Cardiac atrium fibroblast (primary cell): ENCODE measurements around the gene ZNF397. TPM values are rescaled to one million over a fixed set of nuclear protein-coding genes. Genes with fewer than 3 reads are reported as not detected.

Experiments used
- total RNA-seq: library from RNA; depleted of rRNA; stranded (reverse); fragments of >200 nt; gene quantifications from 2 replicates; pipeline ENCODE4 v1.2.3, GENCODE V29; 2015

ZNF397 gene
- total RNA-seq: 10.1 and 13.0 TPM in 2 replicates

GRCh38 chr18:35240664-35241447 is at the start of gene ZNF397:
TSS of gene ZNF397 (plus strand) at chr18:35241034. CDS start at chr18:35242471, 1,437 bp downstream.

GRCh38 chr18:35290094-35290735 is 49.4 kb downstream of the ZNF397 start, which contains the start of gene ZSCAN30:
TSS of gene ZSCAN30 (minus strand) at chr18:35290229. CDS start at chr18:35264352, 25,877 bp downstream.

Other genes with a start within 250 kb of the ZNF397 start
- 20.6 and 22.0 TPM in 2 replicates for gene MAPRE2, start 199.6 kb upstream of the ZNF397 start, total RNA-seq
- gene ZSCAN30, start 49.2 kb downstream of the ZNF397 start, total RNA-seq: 8.3 and 8.8 TPM in 2 replicates
- gene ZNF24, start 103.4 kb downstream of the ZNF397 start, total RNA-seq: 11.7 and 16.0 TPM in 2 replicates
- 0.32 and 0.54 TPM in 2 replicates for gene ZNF396, start 136.3 kb downstream of the ZNF397 start, total RNA-seq